ENCODE measurements around the gene TEAD1. TPM values are rescaled to one million over a fixed set of nuclear protein-coding genes. Genes with fewer than 3 reads are reported as not detected.

TEAD1 gene
- total and polyA plus RNA-seq, 8 donors: 5.9 to 35.1 (median 22.0) TPM

DNA sequence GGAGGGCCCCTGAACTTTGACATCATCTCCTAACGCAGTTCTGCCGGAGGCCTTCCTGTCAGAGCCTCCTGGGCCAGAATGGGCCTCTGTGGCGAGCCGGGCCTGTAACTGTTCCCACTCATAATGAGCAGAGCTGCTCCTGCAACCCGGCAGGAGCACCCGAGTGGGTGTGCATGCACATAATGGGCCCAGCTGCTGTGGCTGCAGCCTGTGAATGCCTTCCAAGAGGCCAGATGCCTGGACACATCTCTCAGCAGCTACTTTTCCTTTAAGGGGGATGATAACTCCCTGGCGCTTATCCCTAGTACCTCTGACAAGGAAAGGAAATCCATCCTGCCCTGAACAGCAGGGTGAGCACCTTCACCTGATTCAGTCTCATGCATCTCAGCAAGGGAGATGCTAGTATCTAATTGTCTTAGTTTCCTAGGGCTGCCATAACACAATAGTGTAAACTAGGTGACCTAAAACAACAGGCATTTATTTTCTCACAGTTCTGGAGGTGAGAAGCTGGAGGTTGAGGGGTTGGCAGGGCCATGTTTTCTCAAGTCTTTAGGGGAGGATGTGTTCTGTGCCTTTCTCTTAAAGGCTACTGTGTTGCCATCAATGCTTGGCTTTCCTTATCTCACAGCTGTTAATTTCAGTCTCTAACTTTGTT is 120.5 kb downstream of the TEAD1 start:
- 87 to 92% methylated on average over 7 of the region's 7 CpGs for WGBS, 2 donors
- intact Hi-C loops (cut with DNase I): loop anchor here in 1 of 3 donors (10.0 kb wide), 1 partner anchor 110 kb away; no protein-coding TSS in a partner anchor
- TF ChIP-seq, protein P1, sequence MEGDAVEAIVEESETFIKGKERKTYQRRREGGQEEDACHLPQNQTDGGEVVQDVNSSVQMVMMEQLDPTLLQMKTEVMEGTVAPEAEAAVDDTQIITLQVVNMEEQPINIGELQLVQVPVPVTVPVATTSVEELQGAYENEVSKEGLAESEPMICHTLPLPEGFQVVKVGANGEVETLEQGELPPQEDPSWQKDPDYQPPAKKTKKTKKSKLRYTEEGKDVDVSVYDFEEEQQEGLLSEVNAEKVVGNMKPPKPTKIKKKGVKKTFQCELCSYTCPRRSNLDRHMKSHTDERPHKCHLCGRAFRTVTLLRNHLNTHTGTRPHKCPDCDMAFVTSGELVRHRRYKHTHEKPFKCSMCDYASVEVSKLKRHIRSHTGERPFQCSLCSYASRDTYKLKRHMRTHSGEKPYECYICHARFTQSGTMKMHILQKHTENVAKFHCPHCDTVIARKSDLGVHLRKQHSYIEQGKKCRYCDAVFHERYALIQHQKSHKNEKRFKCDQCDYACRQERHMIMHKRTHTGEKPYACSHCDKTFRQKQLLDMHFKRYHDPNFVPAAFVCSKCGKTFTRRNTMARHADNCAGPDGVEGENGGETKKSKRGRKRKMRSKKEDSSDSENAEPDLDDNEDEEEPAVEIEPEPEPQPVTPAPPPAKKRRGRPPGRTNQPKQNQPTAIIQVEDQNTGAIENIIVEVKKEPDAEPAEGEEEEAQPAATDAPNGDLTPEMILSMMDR (IDR thresholded peaks at IDR 0.05): no peak
- DNase-seq (no peak), FAIRE-seq (no peak), ATAC-seq (no peak)
- H3K27ac ChIP-seq: no peak overlapping the region
- peaks cover 18 to 28% (median 21%) of the 10 kb centered on the region in 3 donors for H3K4me1 ChIP-seq
- H3K36me3 ChIP-seq: no peaks in the 10 kb centered on the region
- H3K4me3 ChIP-seq: no peak overlapping the region
- no peaks in the 10 kb centered on the region for H3K9me3 ChIP-seq
- no peaks in the 10 kb centered on the region for H3K27me3 ChIP-seq

DNA sequence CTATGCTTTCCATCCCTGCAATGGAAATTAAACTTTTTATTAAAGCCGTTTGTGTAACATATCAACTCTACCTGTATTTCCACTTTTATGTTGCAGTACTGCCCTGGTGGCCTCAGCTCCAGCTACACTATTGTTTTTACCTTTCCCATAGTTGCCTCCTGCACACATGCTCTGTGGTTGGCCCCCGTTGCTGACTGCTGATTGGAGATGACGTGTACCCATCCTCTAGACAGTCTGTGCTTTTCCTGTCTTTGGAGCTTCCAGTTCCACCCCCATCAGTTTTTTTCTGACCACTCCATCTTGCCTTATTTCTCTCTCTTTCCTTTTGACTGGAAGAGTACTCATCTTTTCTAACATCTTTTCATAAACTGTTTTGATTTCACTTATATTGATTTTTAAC is 123.8 kb downstream of the TEAD1 start:
- WGBS, 2 donors: 88 to 89% methylated on average over 3 of the region's 3 CpGs
- TF ChIP-seq, protein P1 (IDR thresholded peaks at IDR 0.05): no peak
- Histone ChIP-seq H3K27ac (peak overlapping the region in 2 of 4 donors; percentile 80 to 87), H3K9me3 (no peaks in the 10 kb centered on the region), H3K36me3 (no peaks in the 10 kb centered on the region), H3K27me3 (no peaks in the 10 kb centered on the region), H3K4me1 (peaks cover 44 to 50% (median 49%) of the 10 kb centered on the region in 3 donors), H3K4me3 (no peak overlapping the region)
- ATAC-seq (no peak), DNase-seq (no peak), FAIRE-seq (no peak)
- intact Hi-C loops (cut with DNase I): loop anchor here in 1 of 3 donors (10.0 kb wide), 1 partner anchor 113 kb away; no protein-coding TSS in a partner anchor

DNA sequence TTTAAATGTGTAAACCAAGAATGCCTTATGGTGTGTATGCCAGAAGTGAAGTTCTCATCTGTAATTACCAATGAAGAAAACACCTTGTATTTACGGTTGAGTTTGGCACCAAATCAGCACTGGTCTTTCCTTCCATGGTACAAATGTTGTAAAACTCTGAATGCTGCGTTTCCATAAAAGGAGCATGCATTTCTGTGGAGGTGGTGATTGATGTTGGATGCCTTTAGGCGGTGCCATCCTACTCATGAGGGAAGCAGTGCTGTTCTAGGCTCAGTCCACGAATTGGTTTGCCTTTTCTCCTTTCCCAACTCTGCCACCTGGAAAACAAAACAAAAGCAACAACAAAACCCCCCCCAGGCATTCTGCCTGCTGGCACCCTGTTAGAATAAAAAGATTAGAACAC is 124.4 kb downstream of the TEAD1 start:
- H3K27me3 ChIP-seq: no peaks in the 10 kb centered on the region
- no peak for FAIRE-seq
- no peak overlapping the region for H3K4me3 ChIP-seq
- H3K36me3 ChIP-seq: no peaks in the 10 kb centered on the region
- DNase-seq: no peak
- H3K9me3 ChIP-seq: no peaks in the 10 kb centered on the region
- TF ChIP-seq, protein P1 (IDR thresholded peaks at IDR 0.05): no peak
- peak overlapping the region in 3 of 4 donors; percentile 7 to 87 (median 80) for H3K27ac ChIP-seq
- peaks cover 45 to 51% (median 49%) of the 10 kb centered on the region in 3 donors for H3K4me1 ChIP-seq
- intact Hi-C loops (cut with DNase I): loop anchor here in 1 of 3 donors (10.0 kb wide), 1 partner anchor 114 kb away; no protein-coding TSS in a partner anchor
- ATAC-seq: no peak
- WGBS, 2 donors: 36 to 37% methylated on average over 4 of the region's 4 CpGs

DNA sequence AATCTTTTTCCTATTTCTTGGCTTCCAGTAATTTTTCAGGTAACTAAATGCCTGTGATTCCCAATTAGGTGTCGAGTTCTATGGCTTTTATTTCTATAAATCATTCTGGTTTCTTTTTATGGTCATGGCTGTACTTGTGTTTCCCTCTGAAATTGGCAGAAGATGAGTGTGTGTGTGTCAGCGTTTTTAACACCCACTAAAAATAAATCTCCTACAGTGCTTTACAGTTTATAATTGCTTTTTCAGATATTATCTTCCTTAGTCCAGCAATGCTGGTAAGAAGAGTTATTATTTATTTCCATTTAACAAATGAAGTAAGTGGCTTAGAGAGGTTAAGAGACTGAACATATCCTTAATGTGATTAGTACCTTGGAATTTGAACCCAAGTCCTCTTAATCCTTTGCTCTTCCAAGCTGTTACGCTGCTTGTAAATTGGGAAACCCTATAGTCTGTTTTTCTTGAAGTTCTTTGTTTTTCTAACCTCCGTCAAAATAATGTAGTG is 125.2 kb downstream of the TEAD1 start:
- no peak for DNase-seq
- 18 to 22% methylated on average over 4 of the region's 4 CpGs for WGBS, 2 donors
- intact Hi-C loops (cut with DNase I): loop anchor here in 1 of 3 donors (10.0 kb wide), 1 partner anchor 115 kb away; no protein-coding TSS in a partner anchor
- Histone ChIP-seq H3K4me3 (no peak overlapping the region), H3K27me3 (no peaks in the 10 kb centered on the region), H3K36me3 (no peaks in the 10 kb centered on the region), H3K9me3 (no peaks in the 10 kb centered on the region), H3K4me1 (peaks cover 53 to 59% (median 57%) of the 10 kb centered on the region in 3 donors), H3K27ac (peak overlapping the region; percentile 49 to 87 (median 68))
- ATAC-seq: peak in 1 of 4 donors; percentile 1
- TF ChIP-seq, protein P1 (IDR thresholded peaks at IDR 0.05): no peak
- no peak for FAIRE-seq
